ENCODE data around the gene AVPI1. TPM values are rescaled to one million over a fixed set of nuclear protein-coding genes. Genes with fewer than 3 reads are reported as not detected.
A peak's percentile ranks its signal among the peaks of the same experiment; 100 is the strongest.

AVPI1 gene
- polyA plus RNA-seq, 1 donor (not counting 4 experiments of a cell fraction or from before 2014, with no cell fraction given) = 48.8 TPM

GRCh38 chr10:97713339-97713825, 26.3 kb upstream of the AVPI1 start, which contains the start of gene MARVELD1:
TSS of gene MARVELD1 (plus strand) at chr10:97713730. CDS start at chr10:97713877, 147 bp downstream.
- Histone ChIP-seq H4K20me1 (ENCODE audit: control insufficient read depth, extremely low read depth, insufficient read depth, low read length) (no peaks in the 10 kb centered on the region), H3K4me1 (ENCODE audit: control insufficient read depth, extremely low read depth, insufficient read depth, low read length) (peaks cover 46% of the 10 kb centered on the region), H3K9ac (ENCODE audit: control insufficient read depth, extremely low read depth, insufficient read depth, low read length) (peak within 1 kb of the TSS; percentile 94), H3K79me2 (ENCODE audit: control insufficient read depth, insufficient read depth, low read length) (peaks cover 34% of the 10 kb centered on the region), H3K27ac (ENCODE audit: control insufficient read depth, insufficient read depth, low read length) (peak within 1 kb of the TSS; percentile 93), H3K9me1 (ENCODE audit: control insufficient read depth, extremely low read depth, insufficient read depth, low read length) (no peaks in the 10 kb centered on the region), H3K4me2 (ENCODE audit: control insufficient read depth, extremely low read depth, insufficient read depth, low read depth, low read length) (peak within 1 kb of the TSS; percentile 73), H3K4me3 (ENCODE audit: control insufficient read depth in 2 of 3, extremely low read depth in 1 of 3, insufficient read depth in 2 of 3, low read depth in 1 of 3, low read length in 3 of 3) (peak within 1 kb of the TSS; percentile 70 to 74 (median 73)), H3K9me3 (ENCODE audit: control insufficient read depth, low read depth, low read length) (no peaks in the 10 kb centered on the region), H3K36me3 (ENCODE audit: control insufficient read depth in 2 of 2, extremely low read depth in 1 of 2, insufficient read depth in 2 of 2, low read length in 2 of 2) (peaks cover 6 to 22% of the 10 kb centered on the region in 2 experiments), H3K27me3 (ENCODE audit: control insufficient read depth, extremely low read depth, insufficient read depth, low read length) (no peaks in the 10 kb centered on the region), H2AFZ (ENCODE audit: control insufficient read depth, low read length) (peak within 1 kb of the TSS; percentile 48)
- no peak for DNase-seq (ENCODE audit: low read depth, low spot score)
- no peak for FAIRE-seq
- dilution Hi-C loops (cut with MboI; ENCODE audit: extremely low pct_ligation_motif_present, low sequenced_read_pairs) = no loop called here
- no peak for TF ChIP-seq CTCF (optimal IDR thresholded peaks at IDR 0.05 in 1 of 3, IDR thresholded peaks at IDR 0.05 in 1 of 3, conservative IDR thresholded peaks at IDR 0.05 in 1 of 3; ENCODE audit: extremely low read depth in 1 of 3, insufficient read depth in 2 of 3, low read length in 3 of 3)
- TF ChIP-seq EZH2 (IDR thresholded peaks at IDR 0.05; ENCODE audit: low read length) = no peak

GRCh38 chr10:97711640-97712572, 24.9 kb upstream of the AVPI1 start:
- H3K4me1 ChIP-seq (ENCODE audit: control insufficient read depth, extremely low read depth, insufficient read depth, low read length) = peaks cover 32% of the 10 kb centered on the region
- H3K79me2 ChIP-seq (ENCODE audit: control insufficient read depth, insufficient read depth, low read length) = peaks cover 25% of the 10 kb centered on the region
- H3K9ac ChIP-seq (ENCODE audit: control insufficient read depth, extremely low read depth, insufficient read depth, low read length) = no peak overlapping the region
- no peaks in the 10 kb centered on the region for H4K20me1 ChIP-seq (ENCODE audit: control insufficient read depth, extremely low read depth, insufficient read depth, low read length)
- peaks cover 0 to 8% of the 10 kb centered on the region in 2 experiments for H3K36me3 ChIP-seq (ENCODE audit: control insufficient read depth in 2 of 2, extremely low read depth in 1 of 2, insufficient read depth in 2 of 2, low read length in 2 of 2)
- H3K4me3 ChIP-seq (ENCODE audit: control insufficient read depth in 2 of 3, extremely low read depth in 1 of 3, insufficient read depth in 2 of 3, low read depth in 1 of 3, low read length in 3 of 3) = no peak overlapping the region
- H3K4me2 ChIP-seq (ENCODE audit: control insufficient read depth, extremely low read depth, insufficient read depth, low read depth, low read length) = no peak overlapping the region
- dilution Hi-C loops (cut with MboI; ENCODE audit: extremely low pct_ligation_motif_present, low sequenced_read_pairs) = no loop called here
- H2AFZ ChIP-seq (ENCODE audit: control insufficient read depth, low read length) = no peak overlapping the region
- H3K27ac ChIP-seq (ENCODE audit: control insufficient read depth, insufficient read depth, low read length) = no peak overlapping the region
- FAIRE-seq = no peak
- no peaks in the 10 kb centered on the region for H3K27me3 ChIP-seq (ENCODE audit: control insufficient read depth, extremely low read depth, insufficient read depth, low read length)
- DNase-seq (ENCODE audit: low read depth, low spot score) = no peak
- no peaks in the 10 kb centered on the region for H3K9me3 ChIP-seq (ENCODE audit: control insufficient read depth, low read depth, low read length)
- TF ChIP-seq CTCF (optimal IDR thresholded peaks at IDR 0.05 in 1 of 3, IDR thresholded peaks at IDR 0.05 in 1 of 3, conservative IDR thresholded peaks at IDR 0.05 in 1 of 3; ENCODE audit: extremely low read depth in 1 of 3, insufficient read depth in 2 of 3, low read length in 3 of 3) (no peak), EZH2 (IDR thresholded peaks at IDR 0.05; ENCODE audit: low read length) (no peak)
- H3K9me1 ChIP-seq (ENCODE audit: control insufficient read depth, extremely low read depth, insufficient read depth, low read length) = no peaks in the 10 kb centered on the region
